ENCODE data around the gene OR2AG1.

The OR2AG1 gene

GRCh38 chr11:6755953-6756347 is 26.9 kb upstream of the OR2AG1 start:
- H3K27ac ChIP-seq, result no peak overlapping the region
- TF ChIP-seq CTCF (conservative IDR thresholded peaks at IDR 0.05) (no peak), ZFX (IDR thresholded peaks at IDR 0.05) (no peak)

GRCh38 chr11:6757373-6757967 is 25.4 kb upstream of the OR2AG1 start:
- no peak overlapping the region for H3K27ac ChIP-seq
- TF ChIP-seq CTCF (conservative IDR thresholded peaks at IDR 0.05), result peak; percentile 81
- no peak for TF ChIP-seq ZFX (IDR thresholded peaks at IDR 0.05)

- H3K27ac ChIP-seq, result no peak within 1 kb of the TSS
- TF ChIP-seq CTCF (conservative IDR thresholded peaks at IDR 0.05), result no peak
- TF ChIP-seq ZFX (IDR thresholded peaks at IDR 0.05), result no peak
Measured at GRCh38 chr11:6771926-6772893, 10.6 kb upstream of the OR2AG1 start, which contains the start of gene OR2AG2. TSS of gene OR2AG2 (minus strand) at chr11:6771976. CDS start at chr11:6768957, 3,019 bp downstream.

GRCh38 chr11:6778518-6778917 is 4.3 kb upstream of the OR2AG1 start:
- no peak for TF ChIP-seq ZFX (IDR thresholded peaks at IDR 0.05)
- no peak for TF ChIP-seq CTCF (conservative IDR thresholded peaks at IDR 0.05)
- no peak overlapping the region for H3K27ac ChIP-seq

GRCh38 chr11:6780829-6781228 is 2.0 kb upstream of the OR2AG1 start:
- TF ChIP-seq ZFX (IDR thresholded peaks at IDR 0.05) (no peak), CTCF (conservative IDR thresholded peaks at IDR 0.05) (no peak)
- no peak overlapping the region for H3K27ac ChIP-seq

- TF ChIP-seq CTCF (conservative IDR thresholded peaks at IDR 0.05) (no peak), ZFX (IDR thresholded peaks at IDR 0.05) (no peak)
- no peak overlapping the region for H3K27ac ChIP-seq
Measured at GRCh38 chr11:6790546-6790945, 7.7 kb downstream of the OR2AG1 start.

- no peak overlapping the region for H3K27ac ChIP-seq
- TF ChIP-seq ZFX (IDR thresholded peaks at IDR 0.05), result no peak
- TF ChIP-seq CTCF (conservative IDR thresholded peaks at IDR 0.05), result no peak
Measured at GRCh38 chr11:6794639-6795038, 11.8 kb downstream of the OR2AG1 start.
